GM12873 (cell line): ENCODE data around the gene DHH.

ENCODE experiments used
- CTCF ChIP-seq: IDR thresholded peaks from 2 replicates; pipeline ENCODE4 v1.5.1; 2012; ENCODE audit warnings: low read depth, mild to moderate bottlenecking, moderate library complexity, low read length, control low read depth; ENCODE audit not compliant: insufficient read depth; ENCODE audit errors: missing control alignments

Gene DHH

GRCh38 chr12:49048953-49049352, 45.6 kb downstream of the DHH start:
- no peak for TF ChIP-seq CTCF

GRCh38 chr12:49046129-49046895, 48.3 kb downstream of the DHH start:
- TF ChIP-seq CTCF = no peak

GRCh38 chr12:49044660-49045059, 49.9 kb downstream of the DHH start:
- no peak for TF ChIP-seq CTCF

GRCh38 chr12:49043856-49044258, 50.7 kb downstream of the DHH start:
- peak; percentile 87 for TF ChIP-seq CTCF

GRCh38 chr12:49043241-49043640, 51.4 kb downstream of the DHH start:
- TF ChIP-seq CTCF = no peak

GRCh38 chr12:49041881-49042484, 52.6 kb downstream of the DHH start:
- no peak for TF ChIP-seq CTCF

- no peak for TF ChIP-seq CTCF
Observed at GRCh38 chr12:49041036-49041880, 53.3 kb downstream of the DHH start.
